Dermis microvascular lymphatic vessel endothelial cell (primary cell): ENCODE measurements around the gene INIP. TPM values are rescaled to one million over a fixed set of nuclear protein-coding genes. Genes with fewer than 3 reads are reported as not detected.
A peak's percentile ranks its signal among the peaks of the same experiment; 100 is the strongest.
"Not testable (repeated sequence)": the region's sequence is repeated elsewhere in the genome, so short reads cannot be mapped to it uniquely, and the experiment has no call there.

Source experiments
- DNase-seq, 2 donors: peaks; one replicate each; pipeline versions ENCODE4 v3.0.0 to v3.0.0-alpha.2; 2010; ENCODE audit warnings: low read depth in 2 of 2
- total RNA-seq: library from RNA; depleted of rRNA; stranded (reverse); fragments of >200 nt; gene quantifications from 2 replicates; pipeline ENCODE4 v1.2.1, GENCODE V29; 2014

The INIP gene
- total RNA-seq, 1 donor from 2014 or later = 16.3 TPM

DNA sequence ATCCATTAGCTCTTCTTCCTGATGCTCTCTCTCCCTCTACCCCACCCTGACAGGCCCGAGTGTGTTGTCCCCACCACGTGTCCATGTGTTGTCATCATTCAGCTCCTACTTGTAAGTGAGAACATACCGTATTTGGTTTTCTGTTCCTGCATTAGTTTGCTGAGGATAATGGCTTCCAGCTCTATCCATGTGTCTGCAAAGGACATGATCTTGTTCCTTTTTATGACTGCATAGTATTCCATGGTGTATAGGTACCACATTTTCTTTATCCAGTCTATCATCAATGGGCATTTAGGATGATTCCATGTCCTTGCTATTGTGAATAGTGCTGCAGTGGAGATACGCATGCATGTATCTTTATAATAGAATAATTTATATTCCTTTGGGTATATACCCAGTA is 44.7 kb downstream of the INIP start:
- DNase-seq = not testable (repeated sequence)

- DNase-seq = peak; percentile 43 to 59
These were observed 46.8 kb downstream of the INIP start for GRCh38 chr9:112670991-112671625.

GRCh38 chr9:112669326-112669725 is 48.6 kb downstream of the INIP start:
- DNase-seq = no peak

DNA sequence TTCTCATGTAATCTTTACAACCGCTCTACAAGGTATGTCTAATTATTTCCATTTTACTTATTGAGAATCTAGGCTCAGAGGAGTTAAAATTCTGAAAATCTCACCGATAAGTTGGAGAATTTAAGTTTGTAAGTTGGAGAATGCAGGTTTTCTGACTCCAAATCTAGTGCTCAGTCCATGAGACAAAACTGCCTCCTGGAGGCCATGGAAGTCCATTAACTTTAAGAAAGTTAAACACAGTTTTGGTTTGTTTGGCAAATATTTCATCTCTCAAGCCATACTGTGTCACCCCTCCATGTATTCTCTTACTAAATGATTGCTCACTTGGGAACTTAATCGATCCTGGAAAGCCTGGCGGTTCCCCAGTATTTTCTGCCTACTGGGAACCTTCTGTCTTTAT is 52.6 kb downstream of the INIP start:
- DNase-seq = no peak

DNA sequence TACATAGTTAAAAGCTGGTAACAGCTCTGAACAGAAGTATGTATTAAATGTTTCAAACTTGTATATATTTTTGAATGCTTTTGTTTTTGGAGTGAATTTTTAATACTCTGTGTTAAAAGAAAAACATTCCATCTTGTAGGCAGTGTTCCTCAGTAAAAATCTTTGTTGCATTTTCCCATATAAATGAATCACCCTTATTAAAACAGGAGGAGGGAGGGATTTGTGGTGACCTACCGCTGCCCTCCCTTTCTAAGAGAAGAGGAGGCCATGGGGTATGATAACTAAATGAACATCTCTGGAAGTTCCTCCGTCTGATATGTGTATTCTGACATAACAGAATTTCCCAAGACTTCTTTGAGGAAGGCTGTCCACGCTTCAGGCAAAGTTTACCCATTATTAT is 53.4 kb downstream of the INIP start:
- DNase-seq = no peak

GRCh38 chr9:112663681-112664080 is 54.2 kb downstream of the INIP start:
- no peak for DNase-seq

DNA sequence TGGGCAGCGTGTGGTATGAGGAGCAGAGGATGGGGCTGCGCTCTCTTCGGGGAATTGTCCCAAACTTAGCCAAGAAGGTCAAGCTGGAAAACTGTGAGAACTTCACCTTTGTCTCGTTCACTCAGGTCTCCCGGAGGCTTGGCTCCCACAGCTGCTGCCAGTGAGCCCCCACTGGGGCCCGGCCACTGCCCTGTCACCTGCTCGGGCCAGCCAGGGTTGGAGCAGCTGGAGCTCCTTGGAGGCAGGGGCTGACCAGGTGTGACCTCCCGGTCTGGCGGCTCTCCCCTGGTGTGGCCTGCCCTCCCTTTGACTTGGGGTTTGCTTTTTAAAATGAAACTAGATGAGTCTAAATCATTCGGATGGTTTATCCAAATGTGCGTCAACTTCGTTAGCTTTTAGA is 58.0 kb downstream of the INIP start:
- DNase-seq = no peak

DNA sequence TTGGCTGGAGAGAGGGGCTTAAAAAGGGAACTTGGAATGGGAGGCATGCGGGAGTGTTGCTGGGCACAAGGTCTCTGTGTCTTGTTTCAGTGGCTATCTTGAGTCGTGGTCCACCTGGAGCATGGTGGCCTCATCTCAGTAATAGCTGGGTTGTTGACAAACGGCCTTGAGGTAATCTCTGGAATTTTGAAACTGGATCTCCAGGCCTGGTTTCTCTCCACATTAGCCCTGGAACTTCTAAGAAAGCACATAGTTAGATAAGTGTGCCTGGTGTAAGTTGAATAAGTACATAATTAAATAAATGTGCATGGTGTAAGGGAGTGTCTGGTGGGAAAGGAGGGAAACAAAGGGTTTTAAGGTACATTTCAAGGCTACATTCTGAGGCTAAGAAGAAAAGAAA is 62.2 kb downstream of the INIP start:
- DNase-seq = no peak

GRCh38 chr9:112654282-112654681 is 63.6 kb downstream of the INIP start:
- no peak for DNase-seq

- DNase-seq = no peak
These were observed 69.3 kb downstream of the INIP start for GRCh38 chr9:112648624-112649023.

DNA sequence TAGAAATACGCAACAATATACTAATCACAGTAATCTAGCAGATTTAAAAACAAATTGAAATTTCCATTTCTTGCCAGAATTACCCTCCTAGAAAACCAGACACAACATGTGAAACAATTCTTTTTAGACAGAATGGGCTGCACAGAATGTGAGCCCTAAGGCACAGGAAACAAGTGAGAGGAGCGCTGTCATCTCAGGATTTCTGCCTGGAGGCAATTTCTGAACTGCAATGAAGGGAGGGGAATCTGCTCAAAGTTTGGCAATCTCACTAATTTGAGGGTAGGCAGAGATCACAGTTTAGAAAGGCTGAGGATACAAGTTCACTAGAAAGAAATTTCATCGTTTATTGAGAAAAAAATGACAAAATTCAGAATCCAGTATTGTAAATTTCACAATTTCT is 70.3 kb downstream of the INIP start:
- no peak for DNase-seq

DNA sequence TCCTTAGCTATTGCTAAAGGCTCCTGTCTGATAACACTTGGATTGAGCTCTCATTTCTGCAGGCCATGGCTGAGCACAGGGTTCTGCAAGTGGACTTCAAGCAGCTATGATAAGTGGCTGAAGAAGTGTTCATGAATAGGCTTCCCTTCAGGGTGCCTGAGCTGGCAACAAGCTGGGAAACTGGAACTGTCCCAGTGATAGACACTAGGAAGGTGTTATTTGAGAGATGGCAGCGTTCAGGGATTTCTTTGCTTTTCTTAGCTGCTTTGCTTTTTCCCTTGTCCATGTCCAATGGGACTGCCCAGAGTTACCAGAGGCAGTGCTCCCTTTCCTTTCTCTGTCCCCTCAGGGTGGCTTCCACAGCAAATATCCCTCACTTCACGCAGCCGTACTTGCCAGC is 75.8 kb downstream of the INIP start:
- no peak for DNase-seq

DNA sequence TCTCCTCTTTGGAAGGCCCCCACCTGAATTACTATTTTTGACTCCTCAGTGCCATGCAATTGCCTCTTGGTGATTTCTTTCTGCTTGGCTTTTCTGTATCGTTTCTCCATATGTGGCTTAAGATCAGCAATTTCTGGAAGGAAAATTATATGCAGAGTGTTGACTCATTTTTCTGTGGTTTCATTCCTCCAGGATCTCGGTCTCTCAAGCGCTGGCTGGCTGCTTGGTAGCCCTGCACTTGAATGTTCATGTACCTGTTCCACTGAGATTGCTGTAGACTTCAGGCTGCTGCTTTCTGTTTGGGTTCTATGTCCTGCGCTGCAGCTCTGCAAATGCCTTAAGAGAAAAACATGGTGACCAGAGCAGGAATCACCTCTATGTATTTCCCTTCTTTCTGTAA is 77.6 kb downstream of the INIP start:
- DNase-seq = no peak

Other genes starting within 250 kb of the INIP start
- gene KIAA1958, start 231.3 kb downstream of the INIP start, total RNA-seq = 1.0 and 2.4 TPM in 2 replicates
- 5.9 and 9.7 TPM in 2 replicates for gene SNX30, start 32.6 kb upstream of the INIP start, total RNA-seq
- gene SLC46A2, start 172.8 kb upstream of the INIP start, total RNA-seq = not detected in 2 replicates